GM21423 (cell line): ENCODE measurements around the gene MARK1.
"Not testable (repeated sequence)": the region's sequence is repeated elsewhere in the genome, so short reads cannot be mapped to it uniquely, and the experiment has no call there.

Experiments
- ATAC-seq: cut with Tn5 transposase; IDR thresholded peaks from one replicate; pipeline ENCODE4 v1.9.1; 2021; ENCODE audit warnings: mild to moderate bottlenecking, moderate library complexity; ENCODE audit not compliant: unreplicated experiment

The MARK1 gene

DNA sequence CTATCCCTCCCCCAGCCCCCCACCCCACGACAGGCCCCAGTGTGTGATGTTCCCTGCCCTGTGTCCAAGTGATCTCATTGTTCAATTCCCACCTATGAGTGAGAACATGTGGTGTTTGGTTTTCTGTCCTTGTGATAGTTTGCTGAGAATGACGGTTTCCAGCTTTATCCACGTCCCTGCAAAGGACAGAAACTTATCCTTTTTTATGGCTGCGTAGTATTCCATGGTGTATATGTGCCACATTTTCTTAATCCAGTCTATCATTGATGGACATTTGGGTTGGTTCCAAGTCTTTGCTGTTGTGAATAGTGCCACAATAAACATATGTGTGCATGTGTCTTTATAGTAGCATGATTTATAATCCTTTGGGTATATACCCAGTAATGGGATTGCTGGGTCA is 77.7 kb downstream of the MARK1 start:
- ATAC-seq = not testable (repeated sequence)

DNA sequence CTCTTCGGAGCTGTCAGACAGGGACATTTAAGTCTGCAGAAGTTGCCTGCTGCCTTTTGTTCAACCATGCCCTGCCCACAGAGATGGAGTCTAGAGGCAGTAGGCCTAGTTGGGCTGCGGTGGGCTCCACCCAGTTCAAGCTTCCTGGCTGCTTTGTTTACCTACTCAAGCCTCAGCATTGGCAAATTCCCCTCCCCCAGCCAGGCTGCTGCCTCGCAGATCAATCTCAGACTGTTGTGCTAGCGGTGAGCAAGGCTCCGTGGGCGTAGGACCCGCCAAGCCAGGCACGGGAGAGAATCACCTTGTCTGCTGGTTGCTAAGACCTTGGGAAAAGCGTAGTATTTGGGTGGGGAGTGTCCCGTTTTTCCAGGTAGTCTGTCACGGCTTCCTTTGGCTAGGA is 83.2 kb downstream of the MARK1 start:
- ATAC-seq = not testable (repeated sequence)

DNA sequence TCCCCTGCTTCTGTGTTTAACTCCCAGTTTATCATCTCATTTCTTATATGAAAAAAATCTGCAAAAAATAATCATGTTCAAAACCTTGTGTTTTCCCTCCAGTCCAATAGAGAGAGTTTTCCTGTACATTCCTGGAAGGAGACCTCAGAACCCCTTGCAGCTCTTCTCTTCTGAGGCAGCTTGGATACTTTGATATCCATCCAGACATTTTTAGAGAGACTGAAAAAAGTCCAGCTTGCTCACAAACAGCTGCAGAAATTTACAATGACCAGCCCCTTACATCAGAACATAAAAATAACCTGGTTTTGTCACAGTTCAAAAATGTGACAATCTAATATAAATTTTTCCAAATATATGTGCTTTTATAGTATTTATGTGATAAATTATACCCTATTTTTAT is 88.9 kb downstream of the MARK1 start:
- ATAC-seq = no peak

DNA sequence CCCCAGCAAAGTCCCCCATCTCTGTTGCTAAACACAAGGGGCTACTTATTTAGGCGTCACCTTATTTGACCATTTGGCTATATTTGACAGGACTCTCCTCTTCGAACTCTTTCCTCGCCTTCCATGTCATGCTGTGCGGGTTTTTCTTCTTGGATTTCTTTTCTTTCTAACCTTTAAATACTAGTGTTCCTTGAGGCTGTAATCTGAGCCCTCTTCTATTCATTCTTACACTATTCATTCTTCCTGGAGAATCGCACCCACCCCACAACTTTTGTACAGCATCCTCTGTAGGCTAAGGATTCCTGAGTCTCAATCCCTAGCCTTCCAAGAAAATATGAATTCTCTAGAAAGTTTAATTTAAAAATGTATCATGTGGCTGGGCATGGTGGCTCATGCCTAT is 100.5 kb downstream of the MARK1 start:
- ATAC-seq = no peak

DNA sequence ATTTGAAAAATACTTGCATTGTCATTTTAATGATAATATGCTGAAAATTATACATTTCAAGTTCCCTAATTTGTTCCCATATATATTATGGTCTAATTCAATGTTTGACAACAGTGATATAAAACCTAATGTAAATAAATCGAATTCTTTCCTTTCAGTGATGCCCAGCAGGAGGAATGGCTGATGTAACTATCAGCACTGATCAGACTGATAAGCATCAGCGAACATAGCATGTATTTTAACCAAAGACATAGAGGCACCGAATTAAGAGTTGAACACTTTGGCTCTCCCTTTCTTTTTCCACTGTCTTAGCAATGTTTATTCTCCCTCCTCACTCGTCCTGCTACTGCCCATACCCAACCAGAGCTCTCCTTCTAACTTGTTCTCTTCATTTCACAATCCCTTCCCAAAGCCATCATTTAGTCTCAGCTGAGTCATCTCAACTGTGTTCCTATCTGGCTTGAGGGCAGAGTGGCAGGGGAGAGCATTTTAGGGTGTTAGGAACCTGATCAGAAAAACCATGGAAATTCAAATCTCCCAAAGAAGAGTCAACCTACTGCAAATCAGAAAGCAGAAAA is 103.4 kb downstream of the MARK1 start:
- ATAC-seq = no peak

DNA sequence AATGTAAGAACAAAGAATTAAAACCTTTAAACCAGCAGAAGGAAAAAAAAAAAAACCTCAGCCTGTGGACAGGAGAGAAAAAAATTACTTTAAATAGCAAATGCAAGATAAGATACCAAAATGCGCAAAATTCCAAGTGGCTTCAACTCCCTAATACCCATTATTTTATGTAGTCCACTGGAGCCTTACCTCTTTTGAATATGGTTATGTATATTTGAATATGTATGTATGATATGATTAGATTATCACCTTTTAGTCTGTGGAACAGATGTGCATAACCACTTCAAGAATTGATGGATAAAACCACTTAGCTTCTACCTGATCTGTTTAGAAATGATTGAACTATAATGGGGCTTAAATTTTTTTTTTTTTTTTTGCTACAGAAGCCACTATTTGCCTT is 109.8 kb downstream of the MARK1 start:
- ATAC-seq = no peak

DNA sequence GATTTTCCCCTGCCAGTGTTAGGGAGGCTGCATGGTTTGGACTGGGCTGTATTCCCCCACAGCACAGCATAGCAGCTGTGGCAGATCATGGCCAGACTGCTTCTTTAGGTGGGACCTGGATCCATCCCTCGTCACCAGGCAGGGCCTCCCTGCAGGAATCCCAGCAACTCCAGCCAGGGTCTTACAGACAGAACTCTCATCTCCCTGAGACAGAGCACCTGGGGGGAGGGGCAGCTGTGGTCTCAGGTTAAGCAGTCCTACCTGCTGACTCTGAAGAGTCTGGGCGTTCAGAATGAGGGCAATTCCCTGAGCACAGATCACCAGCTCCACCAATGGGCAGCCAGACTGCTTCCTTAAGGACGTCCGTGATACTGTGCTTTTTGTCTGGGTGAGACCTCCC is 114.3 kb downstream of the MARK1 start:
- no peak for ATAC-seq

DNA sequence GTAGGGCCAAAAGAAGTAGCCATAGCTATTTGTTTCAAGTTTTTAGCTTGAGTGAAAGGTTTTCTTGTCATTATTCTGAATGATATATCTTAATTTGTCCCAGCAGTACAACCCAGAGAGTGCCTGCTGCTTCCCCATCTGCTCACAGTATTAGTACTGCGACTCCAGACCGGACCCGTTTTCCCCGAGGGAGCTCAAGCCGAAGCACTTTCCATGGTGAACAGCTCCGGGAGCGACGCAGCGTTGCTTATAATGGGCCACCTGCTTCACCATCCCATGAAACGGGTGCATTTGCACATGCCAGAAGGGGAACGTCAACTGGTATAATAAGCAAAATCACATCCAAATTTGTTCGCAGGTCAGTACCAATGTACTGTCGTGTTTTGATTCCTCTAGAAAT is 125.1 kb downstream of the MARK1 start:
- ATAC-seq = no peak

DNA sequence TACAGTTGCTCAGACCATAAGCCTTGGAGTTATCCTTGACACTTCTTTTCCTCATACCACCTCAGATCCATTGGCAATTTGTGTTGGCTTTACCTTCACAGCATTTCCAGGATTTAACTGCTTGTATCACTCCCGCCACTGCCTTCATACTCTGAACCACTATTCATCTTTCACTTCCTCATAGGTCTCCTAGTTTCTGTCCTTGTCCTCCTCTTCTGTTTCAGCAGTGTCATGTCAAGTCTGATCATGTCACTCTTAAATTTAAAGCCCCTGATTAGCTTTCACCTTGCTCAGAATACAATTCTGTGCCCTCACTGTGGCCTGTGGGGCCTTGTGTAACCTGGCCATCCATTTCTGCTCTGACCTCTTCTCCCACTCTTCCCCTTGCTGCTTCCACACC is 127.6 kb downstream of the MARK1 start:
- ATAC-seq = peak; percentile 93

DNA sequence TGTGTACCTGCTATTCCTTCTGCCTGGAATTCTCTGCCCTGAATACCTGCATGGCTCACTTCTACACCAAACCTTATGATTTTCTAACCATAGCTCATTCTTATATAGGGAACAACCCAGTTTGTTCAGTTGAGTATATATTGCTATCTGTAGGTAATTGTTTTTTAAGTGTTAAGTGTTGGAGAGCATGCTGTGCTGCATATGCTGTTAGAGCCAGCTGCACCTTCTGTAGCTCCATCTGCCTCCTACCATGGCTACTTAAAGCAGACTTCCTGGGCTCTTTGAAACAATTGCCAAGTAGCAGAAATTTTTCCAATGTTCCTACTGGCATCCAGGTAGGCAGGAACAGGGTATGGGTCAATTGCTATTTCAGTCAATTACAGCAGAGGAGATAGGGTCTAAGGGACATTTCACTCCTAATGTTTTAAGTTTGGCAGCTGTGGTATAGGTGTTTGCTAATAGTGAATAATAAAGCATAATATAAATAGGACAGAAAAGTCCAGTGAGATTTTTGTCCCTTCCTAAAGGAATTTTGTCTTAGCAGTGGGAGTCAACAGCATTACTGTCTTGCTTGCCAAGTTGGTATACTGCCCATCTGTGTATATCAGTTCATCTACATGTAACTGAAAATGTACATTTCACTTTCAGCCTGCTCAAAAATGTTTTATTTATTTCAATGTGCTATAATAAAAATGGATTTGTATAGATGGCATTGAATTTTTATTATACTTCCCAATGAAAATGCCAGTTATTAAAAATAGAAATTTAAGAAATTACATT is 128.2 kb downstream of the MARK1 start:
- ATAC-seq = no peak

DNA sequence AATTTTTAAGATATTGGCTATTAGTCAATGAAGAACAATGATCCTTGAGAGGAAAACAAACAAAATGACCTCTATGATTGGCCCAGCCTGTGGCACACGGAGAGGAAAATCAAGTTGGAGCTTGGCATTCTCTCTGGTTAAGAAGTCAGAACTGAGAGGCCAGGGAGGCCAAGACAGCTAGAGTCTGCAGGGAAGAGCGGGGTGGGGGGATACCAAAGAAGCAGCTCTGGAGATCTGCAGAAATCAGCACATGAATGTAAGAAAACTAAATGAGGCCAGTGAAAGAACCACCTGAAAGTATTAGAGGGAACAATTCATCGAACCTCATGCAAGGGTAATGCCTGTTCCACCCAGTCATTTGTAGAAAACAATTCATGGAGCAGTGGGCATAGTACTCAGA is 138.4 kb downstream of the MARK1 start:
- ATAC-seq = no peak

DNA sequence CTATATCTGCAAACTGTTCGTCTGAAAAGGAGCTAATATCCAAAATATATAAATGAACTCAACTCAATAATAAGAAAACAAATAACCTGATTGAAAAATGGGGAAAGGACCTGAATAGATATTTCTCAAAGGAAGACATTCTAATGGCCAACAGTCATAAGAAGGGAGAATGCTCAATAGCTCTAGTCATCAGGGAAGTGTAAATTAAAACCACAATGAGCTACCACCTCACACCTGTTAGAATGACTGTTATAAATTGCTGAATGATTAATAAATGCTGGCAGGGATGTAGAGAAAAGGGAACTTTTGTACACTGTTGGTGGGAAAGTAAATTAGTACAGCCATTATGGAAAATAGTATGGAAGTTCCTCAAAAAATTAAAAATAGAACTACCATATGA is 141.1 kb downstream of the MARK1 start:
- ATAC-seq = no peak

DNA sequence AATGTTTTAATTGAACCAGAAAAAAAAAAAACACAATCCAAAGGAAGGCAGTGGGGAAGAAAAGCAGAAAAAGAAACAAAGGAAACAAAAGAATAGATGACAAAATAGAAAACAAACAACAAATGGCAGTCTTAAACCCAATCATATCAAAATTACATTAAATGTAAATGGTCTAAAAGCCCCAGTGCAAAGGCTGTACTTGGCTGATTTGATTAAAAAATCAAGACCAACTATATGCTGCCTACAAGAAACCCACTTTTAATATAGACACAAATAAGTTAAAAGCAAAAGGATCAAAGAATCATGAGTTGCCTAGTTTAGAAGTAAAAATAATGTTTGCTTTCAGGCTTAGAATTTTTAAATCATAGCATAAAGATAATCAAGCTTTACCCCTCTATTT is 142.4 kb downstream of the MARK1 start:
- no peak for ATAC-seq

DNA sequence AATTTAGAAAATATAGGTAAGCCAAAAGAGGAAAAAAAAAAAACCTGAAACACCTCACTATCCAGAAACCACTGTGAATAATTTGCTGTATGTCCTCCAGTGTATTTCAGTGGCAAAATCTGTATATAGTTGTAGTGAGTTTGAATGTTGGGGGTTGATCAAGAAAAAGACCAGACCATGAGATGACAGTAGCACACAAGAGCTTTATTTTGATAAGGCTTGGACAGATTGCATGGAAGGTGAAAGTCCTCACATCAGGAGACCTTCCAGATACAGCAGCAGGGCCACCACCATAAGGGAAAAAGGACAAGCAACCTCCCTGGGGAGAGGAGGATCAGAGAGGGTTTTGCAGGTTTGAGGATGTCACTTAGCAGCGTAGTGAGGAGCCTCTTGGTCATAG is 146.0 kb downstream of the MARK1 start:
- ATAC-seq = no peak

DNA sequence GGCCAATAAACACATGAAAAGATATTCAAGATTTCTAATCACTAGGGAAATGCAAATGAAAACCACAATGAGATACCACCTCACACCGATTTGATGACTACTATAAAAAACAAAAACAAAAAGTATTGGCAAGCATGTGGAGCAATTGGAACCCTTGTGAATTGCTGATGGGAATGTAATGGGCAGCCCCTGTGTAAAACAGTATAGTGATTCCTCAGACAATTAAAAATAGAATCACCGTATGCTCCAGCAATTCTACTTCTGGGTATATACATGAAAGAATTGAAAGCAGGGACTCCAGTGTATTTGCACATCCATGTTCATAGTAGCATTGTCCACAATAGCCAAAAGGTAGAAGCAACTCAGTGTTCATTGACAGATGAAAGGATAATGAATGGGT is 149.3 kb downstream of the MARK1 start:
- ATAC-seq = no peak

DNA sequence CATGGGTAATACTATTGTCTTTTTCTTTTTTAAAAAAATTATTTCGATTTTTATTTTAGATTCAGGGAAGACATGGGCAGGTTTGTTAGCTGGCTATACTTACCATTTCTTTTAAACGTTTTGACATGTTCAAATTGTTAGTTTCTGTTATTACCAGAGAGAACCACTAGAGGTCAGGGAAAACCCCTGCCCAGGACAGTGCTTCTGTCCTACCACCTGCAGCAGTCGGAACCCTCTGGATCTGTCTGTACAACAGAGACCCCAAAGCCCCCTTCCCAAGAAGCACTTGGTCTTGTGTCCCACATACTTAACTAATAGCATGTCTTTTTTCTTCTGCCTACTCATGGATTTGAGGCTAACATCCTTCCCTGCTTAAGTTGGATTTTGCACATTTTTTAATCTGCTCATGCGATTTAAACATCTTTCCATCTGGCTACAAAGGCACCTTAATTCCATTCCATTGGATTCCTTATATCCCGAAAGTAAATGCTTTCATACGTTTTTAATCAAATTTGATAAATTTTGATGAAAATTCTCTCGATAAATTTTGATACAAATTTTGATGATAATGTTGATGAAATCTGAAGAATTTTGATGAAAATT is 152.2 kb downstream of the MARK1 start:
- ATAC-seq = peak; percentile 96

DNA sequence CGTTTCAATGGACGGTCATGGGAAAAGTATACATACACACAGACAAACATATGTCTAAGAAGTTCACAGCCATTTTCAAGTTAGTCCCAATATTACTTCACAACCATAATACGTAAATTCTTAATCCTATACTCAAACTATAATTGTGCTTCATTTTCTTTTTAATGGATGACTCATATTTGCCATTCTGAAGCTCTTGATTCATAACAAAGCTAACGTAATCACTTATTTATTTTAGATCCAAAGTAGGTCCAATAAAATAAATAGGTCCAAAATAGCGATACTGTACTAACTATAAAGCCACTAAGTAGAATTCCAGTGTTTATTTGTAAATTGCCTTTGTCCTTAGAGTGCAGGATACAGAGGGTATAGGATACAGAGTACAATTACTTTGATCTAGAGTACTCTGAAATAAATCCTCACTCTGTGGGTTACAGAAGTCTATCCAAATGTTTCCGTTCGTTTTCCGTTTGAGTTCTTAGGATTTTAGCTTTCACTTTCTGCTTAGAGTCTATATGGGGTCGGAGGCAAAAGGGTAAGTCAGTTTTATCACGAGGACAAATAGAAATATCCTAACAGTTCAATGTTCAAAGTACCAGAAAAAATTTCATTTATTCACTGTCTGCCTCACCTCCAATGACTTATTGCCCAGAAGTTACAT is 153.4 kb downstream of the MARK1 start:
- ATAC-seq = no peak

DNA sequence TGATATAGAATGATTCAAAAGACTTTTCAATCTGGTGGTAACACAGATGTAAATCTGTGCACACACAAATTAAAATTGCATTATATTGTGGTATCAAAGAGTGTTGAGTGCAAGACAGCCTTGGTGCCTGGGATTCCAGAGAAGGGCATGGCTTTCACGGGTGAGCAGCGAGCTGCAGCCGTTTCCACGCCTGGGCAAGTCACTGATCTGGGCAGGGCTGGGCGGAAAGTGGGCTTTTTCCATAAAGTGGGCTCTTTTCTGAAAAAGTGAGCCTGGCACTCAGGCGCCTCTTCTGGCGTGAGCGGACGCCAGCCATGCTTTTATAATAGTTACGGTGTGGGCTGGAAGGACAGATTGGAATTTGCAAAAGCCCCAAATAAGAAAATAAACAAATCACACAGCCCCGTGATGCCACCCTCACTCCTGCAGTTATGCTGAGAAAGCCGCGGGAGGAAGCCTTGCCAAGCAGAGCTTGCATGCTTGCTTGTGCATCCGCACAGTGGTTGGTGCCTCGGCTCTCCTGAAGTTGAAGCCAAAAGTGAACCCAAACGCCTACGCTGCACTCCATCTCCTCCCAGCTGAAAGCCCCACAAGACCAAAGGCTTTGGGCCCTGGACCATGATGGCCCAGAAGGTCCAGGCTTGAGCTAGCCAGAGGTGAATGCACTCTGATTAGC is 155.1 kb downstream of the MARK1 start:
- ATAC-seq = no peak

DNA sequence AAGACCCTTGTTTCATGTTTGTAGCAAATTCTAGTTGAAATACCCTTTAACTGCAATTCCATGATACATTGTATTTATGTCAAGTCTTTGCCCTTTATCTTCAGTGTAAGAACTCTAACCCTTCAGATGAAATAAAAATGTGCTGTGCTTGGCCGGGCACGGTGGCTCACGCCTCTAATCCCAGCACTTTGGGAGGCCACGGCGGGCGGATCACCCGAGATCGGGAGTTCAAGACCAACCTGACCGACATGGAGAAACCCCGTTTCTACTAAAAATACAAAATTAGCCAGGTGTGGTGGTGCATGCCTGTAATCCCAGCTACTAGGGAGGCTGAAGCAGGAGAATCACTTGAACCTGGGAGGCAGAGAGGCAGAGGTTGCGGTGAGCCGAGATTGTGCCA is 155.8 kb downstream of the MARK1 start:
- not testable (repeated sequence) for ATAC-seq

DNA sequence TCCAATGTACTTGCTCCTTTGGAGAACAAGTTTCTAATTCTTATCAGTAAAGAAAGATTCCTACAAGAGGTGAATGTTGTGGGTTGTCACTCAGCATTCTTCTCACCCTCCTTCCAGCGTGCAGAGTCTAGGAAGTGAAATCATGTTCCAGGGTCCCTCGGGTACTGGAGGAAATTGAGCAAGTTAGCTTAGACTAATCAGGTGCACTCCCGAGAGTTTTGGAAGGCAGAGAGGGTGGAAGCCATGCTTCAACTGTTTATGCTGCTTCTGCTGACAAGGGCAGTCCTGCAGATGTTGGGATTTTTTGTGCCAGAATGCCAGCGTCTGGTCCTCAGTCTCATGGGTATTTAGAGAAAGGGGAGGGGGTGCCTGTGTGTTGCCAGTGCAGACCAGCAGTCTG is 157.0 kb downstream of the MARK1 start:
- no peak for ATAC-seq

DNA sequence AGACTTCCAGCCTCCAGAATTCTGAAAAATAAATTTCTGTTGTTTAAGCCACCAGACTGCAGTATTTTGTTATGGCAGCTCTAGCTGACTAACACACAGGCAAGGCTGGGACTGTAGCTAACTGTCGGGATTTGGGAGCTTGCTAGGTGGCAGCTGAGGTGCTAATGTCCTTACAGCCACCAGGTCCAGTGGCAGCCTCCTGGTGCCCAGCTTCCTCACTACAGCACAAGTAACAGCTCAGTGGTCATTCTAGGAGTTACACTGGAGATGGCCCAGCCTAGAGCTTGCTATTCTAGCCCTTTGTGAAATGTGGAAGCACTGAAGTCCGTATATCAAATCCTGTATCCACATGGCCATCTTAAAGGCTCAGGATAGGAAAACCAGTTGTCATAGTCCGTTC is 157.9 kb downstream of the MARK1 start:
- no peak for ATAC-seq
